ENCODE data around the gene GBA3.

The GBA3 gene

DNA sequence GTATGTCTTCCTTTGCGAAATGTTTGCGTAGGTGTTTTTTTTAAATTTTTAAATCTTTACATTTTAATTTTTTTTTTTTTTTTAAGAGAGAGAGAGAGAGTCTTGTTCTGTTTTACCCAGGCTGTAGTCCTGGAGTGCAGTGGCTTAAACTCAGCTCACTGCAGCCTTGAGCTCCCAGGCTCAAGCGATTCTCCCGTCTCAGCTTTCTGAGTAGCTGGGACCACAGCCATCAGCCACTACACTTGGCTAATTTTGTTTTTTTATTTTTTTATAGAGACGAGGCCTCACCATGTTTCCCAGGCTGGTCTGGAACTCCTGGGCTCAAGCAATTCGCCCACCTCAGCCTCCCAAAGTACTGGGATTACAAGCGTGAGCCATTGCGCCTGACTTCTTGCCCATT lies 43.7 kb upstream of the GBA3 start:
- no peak overlapping the region for H3K27ac ChIP-seq (ENCODE audit: low read length)
- no peak overlapping the region for H2AFZ ChIP-seq (ENCODE audit: low read length)
- no peaks in the 10 kb centered on the region for H3K4me1 ChIP-seq (ENCODE audit: low read length)
- H3K4me2 ChIP-seq (ENCODE audit: low read depth, low read length): no peak overlapping the region
- no peaks in the 10 kb centered on the region for H3K27me3 ChIP-seq (replicated peaks; ENCODE audit: insufficient read depth, low read length)
- no peaks in the 10 kb centered on the region for H4K20me1 ChIP-seq (ENCODE audit: insufficient read depth, low read length)
- H3K9me2 ChIP-seq (replicated peaks; ENCODE audit: insufficient read depth, low read length): no peaks in the 10 kb centered on the region
- DNase-seq: no peak
- H3F3A ChIP-seq (ENCODE audit: insufficient read depth, low read length): no peaks in the 10 kb centered on the region
- no peaks in the 10 kb centered on the region for H3K79me2 ChIP-seq (ENCODE audit: low read length)
- TF ChIP-seq EZH2 (optimal IDR thresholded peaks at IDR 0.05; ENCODE audit: low read depth, low read length): no peak
- TF ChIP-seq CTCF (IDR thresholded peaks at IDR 0.05; ENCODE audit: low read length): no peak
- no peak for TF ChIP-seq EZH2phosphoT487 (IDR thresholded peaks at IDR 0.05; ENCODE audit: low read length)
- no peaks in the 10 kb centered on the region for H3K9me3 ChIP-seq (replicated peaks; ENCODE audit: insufficient read depth, low read length)
- no peak overlapping the region for H3K4me3 ChIP-seq (ENCODE audit: low read length)
- no peak overlapping the region for H3K9ac ChIP-seq (ENCODE audit: low read length)
- no peaks in the 10 kb centered on the region for H3K36me3 ChIP-seq (replicated peaks; ENCODE audit: insufficient read depth, low read length)

DNA sequence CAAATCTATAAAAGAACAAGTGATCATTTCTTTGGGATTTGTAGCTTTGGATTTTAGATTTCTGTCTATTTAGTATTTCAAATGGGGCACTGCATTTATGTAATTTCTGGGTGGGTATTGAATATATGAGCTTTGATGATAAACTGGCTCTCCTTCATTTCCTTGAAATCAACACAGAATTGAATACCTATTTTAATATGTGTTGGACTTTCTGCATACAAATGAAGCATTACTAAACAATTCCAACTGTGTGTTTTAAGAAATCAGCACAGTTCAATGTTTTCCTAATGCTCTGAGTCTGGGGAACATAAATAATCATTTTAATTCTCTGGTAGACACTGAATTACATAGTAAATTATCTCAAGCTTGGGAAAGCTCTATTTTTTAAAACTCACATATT lies 42.0 kb upstream of the GBA3 start:
- Histone ChIP-seq H3K9me3 (replicated peaks; ENCODE audit: insufficient read depth, low read length) (no peaks in the 10 kb centered on the region), H3K27ac (ENCODE audit: low read length) (no peak overlapping the region), H3K9ac (ENCODE audit: low read length) (no peak overlapping the region), H3K4me3 (ENCODE audit: low read length) (no peak overlapping the region), H3K4me2 (ENCODE audit: low read depth, low read length) (no peak overlapping the region), H3K27me3 (replicated peaks; ENCODE audit: insufficient read depth, low read length) (no peaks in the 10 kb centered on the region), H3F3A (ENCODE audit: insufficient read depth, low read length) (no peaks in the 10 kb centered on the region), H3K4me1 (ENCODE audit: low read length) (no peaks in the 10 kb centered on the region), H3K36me3 (replicated peaks; ENCODE audit: insufficient read depth, low read length) (no peaks in the 10 kb centered on the region), H2AFZ (ENCODE audit: low read length) (no peak overlapping the region), H3K79me2 (ENCODE audit: low read length) (no peaks in the 10 kb centered on the region), H4K20me1 (ENCODE audit: insufficient read depth, low read length) (no peaks in the 10 kb centered on the region), H3K9me2 (replicated peaks; ENCODE audit: insufficient read depth, low read length) (no peaks in the 10 kb centered on the region)
- TF ChIP-seq EZH2phosphoT487 (IDR thresholded peaks at IDR 0.05; ENCODE audit: low read length) (no peak), EZH2 (optimal IDR thresholded peaks at IDR 0.05; ENCODE audit: low read depth, low read length) (no peak), CTCF (IDR thresholded peaks at IDR 0.05; ENCODE audit: low read length) (no peak)
- DNase-seq: no peak

DNA sequence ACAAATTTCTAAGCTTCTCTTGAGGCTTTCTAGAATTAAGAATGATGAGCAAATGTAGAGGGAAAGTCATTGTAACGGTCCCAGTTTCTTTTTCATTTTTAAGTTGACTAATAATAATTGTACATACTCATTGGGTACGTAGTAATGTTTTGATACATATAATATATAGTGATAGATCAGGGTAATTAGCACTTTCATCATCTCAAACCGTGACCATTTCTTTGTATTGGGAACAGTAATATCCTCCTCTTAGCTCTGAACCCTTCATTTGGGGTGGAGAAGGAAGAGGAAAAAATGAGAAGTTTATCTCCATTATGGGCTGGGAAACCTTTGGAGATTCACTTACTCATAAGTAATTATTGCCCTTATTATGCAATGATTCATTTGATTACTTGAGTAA lies 39.0 kb upstream of the GBA3 start:
- H3K9me3 ChIP-seq (replicated peaks; ENCODE audit: insufficient read depth, low read length): no peaks in the 10 kb centered on the region
- no peak for TF ChIP-seq CTCF (IDR thresholded peaks at IDR 0.05; ENCODE audit: low read length)
- no peak for TF ChIP-seq EZH2phosphoT487 (IDR thresholded peaks at IDR 0.05; ENCODE audit: low read length)
- no peak overlapping the region for H3K9ac ChIP-seq (ENCODE audit: low read length)
- no peak overlapping the region for H3K4me3 ChIP-seq (ENCODE audit: low read length)
- H3K27ac ChIP-seq (ENCODE audit: low read length): no peak overlapping the region
- H3K27me3 ChIP-seq (replicated peaks; ENCODE audit: insufficient read depth, low read length): no peaks in the 10 kb centered on the region
- no peaks in the 10 kb centered on the region for H3K4me1 ChIP-seq (ENCODE audit: low read length)
- H4K20me1 ChIP-seq (ENCODE audit: insufficient read depth, low read length): no peaks in the 10 kb centered on the region
- no peaks in the 10 kb centered on the region for H3K36me3 ChIP-seq (replicated peaks; ENCODE audit: insufficient read depth, low read length)
- no peak overlapping the region for H3K4me2 ChIP-seq (ENCODE audit: low read depth, low read length)
- no peaks in the 10 kb centered on the region for H3K79me2 ChIP-seq (ENCODE audit: low read length)
- no peak overlapping the region for H2AFZ ChIP-seq (ENCODE audit: low read length)
- H3K9me2 ChIP-seq (replicated peaks; ENCODE audit: insufficient read depth, low read length): no peaks in the 10 kb centered on the region
- H3F3A ChIP-seq (ENCODE audit: insufficient read depth, low read length): no peaks in the 10 kb centered on the region
- DNase-seq: no peak
